HepG2 (cell line): ENCODE data around the gene PRELID2. TPM values are rescaled to one million over a fixed set of nuclear protein-coding genes. Genes with fewer than 3 reads are reported as not detected.

Source experiments
- ATAC-seq: fragments of 200-7000 bp; cut with Tn5 transposase; 3 replicates; pipeline ENCODE4 v1.9.1; 2020; ENCODE audit warnings: mild to moderate bottlenecking, moderate library complexity
- BruUV-seq: library from RNA; stranded (reverse); fragments of 400-500 nt; replicated peaks from 2 replicates; lab custom pipeline; 2021; lab: Mats Ljungman, UMichigan
- CTCF ChIA-PET: fragments of 300-600 bp; formaldehyde crosslinking; extraction: SDS; loops from one replicate; lab custom pipeline; 2021; ENCODE audit warnings: low total read pairs, inconsistent platforms, low intra/inter-chr PET ratio; lab: Yijun Ruan, JAX
- POLR2A ChIA-PET: fragments of 350-600 bp; sonication (Branson Sonifier 250); formaldehyde crosslinking; loops from one replicate; lab custom pipeline; 2020; ENCODE audit warnings: antibody characterized with exemption, inconsistent platforms; lab: Yijun Ruan, JAX
- DNase-seq: peaks from one replicate; pipeline ENCODE4 v3.0.0-alpha.2; 2015; ENCODE audit warnings: low spot score
- FAIRE-seq: peaks from 3 replicates; lab custom pipeline; 2011; peaks lifted over from hg19 to GRCh38; lab: Jason Lieb, UNC
- H2AFZ ChIP-seq: one replicate; pipeline ENCODE4 v1.6.1; 2011; ENCODE audit warnings: low read length, inconsistent platforms
- H3K27ac ChIP-seq: fragments of 300-600 bp; 3 replicates; pipeline ENCODE4 v1.8.0; 2011; ENCODE audit warnings: mixed run types, mild to moderate bottlenecking, mixed read lengths, low read length, inconsistent platforms; ENCODE audit not compliant: insufficient read depth; ENCODE audit errors: extremely low read length
- H3K27me3 ChIP-seq, 2 experiments: fragments of 200-600 bp in 1 of 2; 2 replicates in 1 of 2; 3 replicates in 1 of 2; pipeline versions ENCODE4 v1.6.0 to v1.8.0; 2011; ENCODE audit warnings: low read length in 2 of 2, mild to moderate bottlenecking in 2 of 2, moderate library complexity in 2 of 2, inconsistent platforms in 1 of 2; ENCODE audit not compliant: insufficient read depth in 2 of 2, control insufficient read depth in 1 of 2
- H3K36me3 ChIP-seq, 2 experiments: fragments of 200-600 bp in 1 of 2; replicated peaks in 1 of 2; 2 replicates in 1 of 2; 3 replicates in 1 of 2; pipeline versions ENCODE4 v1.5.1 to v1.8.0; 2011; ENCODE audit warnings: low read length in 2 of 2, inconsistent platforms in 1 of 2; ENCODE audit not compliant: insufficient read depth in 2 of 2, control insufficient read depth in 1 of 2
- H3K4me1 ChIP-seq: 2 replicates; pipeline ENCODE4 v1.5.1; 2012; ENCODE audit warnings: low read length, inconsistent platforms; ENCODE audit not compliant: insufficient read depth
- H3K4me2 ChIP-seq: 2 replicates; pipeline ENCODE4 v1.6.0; 2011; ENCODE audit warnings: low read depth, low read length, inconsistent platforms
- H3K4me3 ChIP-seq, 3 experiments: fragments of 200-600 bp in 1 of 3; sonication (generic), shearing (Covaris generic) in 1 of 3; replicated peaks in 1 of 3; 2 replicates each; pipeline ENCODE4 v1.5.1; 2011 to 2016; ENCODE audit warnings: low read length in 3 of 3, inconsistent platforms in 2 of 3, low read depth in 2 of 3, mild to moderate bottlenecking in 2 of 3, control low read depth in 1 of 3, mixed read lengths in 1 of 3; ENCODE audit not compliant: insufficient read depth in 1 of 3
- H3K79me2 ChIP-seq: one replicate; pipeline ENCODE4 v1.6.1; 2011; ENCODE audit warnings: low read length, inconsistent platforms; ENCODE audit not compliant: insufficient read depth
- H3K9ac ChIP-seq: 2 replicates; pipeline ENCODE4 v1.6.0; 2011; ENCODE audit warnings: mild to moderate bottlenecking, low read depth, low read length, inconsistent platforms; ENCODE audit not compliant: insufficient read depth
- H3K9me3 ChIP-seq: 2 replicates; pipeline ENCODE4 v1.5.1; 2012; ENCODE audit warnings: mild to moderate bottlenecking, low read length
- H4K20me1 ChIP-seq: 2 replicates; pipeline ENCODE4 v1.6.0; 2011; ENCODE audit warnings: inconsistent platforms, mild to moderate bottlenecking, low read length, moderate library complexity; ENCODE audit not compliant: insufficient read depth
- FOXO4 ChIP-seq: sonication (generic); formaldehyde crosslinking; conservative IDR thresholded peaks from 2 replicates; pipeline ENCODE4 v1.8.1; 2023; ENCODE audit warnings: missing genetic modification reagents
- HES4 ChIP-seq: sonication (generic); formaldehyde crosslinking; IDR thresholded peaks from 2 replicates; pipeline ENCODE4 v1.9.0; 2021; ENCODE audit warnings: mild to moderate bottlenecking, missing genetic modification reagents, borderline replicate concordance
- HNRNPL ChIP-seq: fragments of 200-400 bp; formaldehyde crosslinking; IDR thresholded peaks from 2 replicates; pipeline ENCODE4 v1.6.1; 2017; ENCODE audit warnings: mild to moderate bottlenecking, low read depth, low read length
- NCOR1 ChIP-seq: fragments of 200-600 bp; sonication (generic); IDR thresholded peaks from 2 replicates; pipeline ENCODE4 v1.7.0; 2017; ENCODE audit warnings: antibody characterized with exemption, low read length, borderline replicate concordance
- SIX1 ChIP-seq: sonication (generic); formaldehyde crosslinking; IDR thresholded peaks from 2 replicates; pipeline ENCODE4 v1.4.0; 2020; ENCODE audit warnings: missing genetic modification reagents, borderline replicate concordance
- TBX3 ChIP-seq: fragments of 450-650 bp; IDR thresholded peaks from 2 replicates; pipeline ENCODE4 v1.6.1; 2017; ENCODE audit warnings: antibody characterized with exemption, mild to moderate bottlenecking, inconsistent platforms, borderline replicate concordance
- ZBTB43 ChIP-seq: sonication (generic); formaldehyde crosslinking; conservative IDR thresholded peaks from 2 replicates; pipeline ENCODE4 v1.4.0; 2020; ENCODE audit warnings: missing genetic modification reagents
- ZNF101 ChIP-seq: sonication (generic); formaldehyde crosslinking; IDR thresholded peaks from 2 replicates; pipeline ENCODE4 v1.4.0; 2020; ENCODE audit warnings: mild to moderate bottlenecking, low read depth, missing genetic modification reagents, borderline replicate concordance
- ZNF225 ChIP-seq: sonication (generic); formaldehyde crosslinking; IDR thresholded peaks from 2 replicates; pipeline ENCODE4 v1.4.0; 2020; ENCODE audit warnings: mild to moderate bottlenecking, missing genetic modification reagents
- ZNF33B ChIP-seq: sonication (generic); formaldehyde crosslinking; IDR thresholded peaks from 2 replicates; pipeline ENCODE4 v1.5.1; 2020; ENCODE audit warnings: mild to moderate bottlenecking, missing genetic modification reagents
- ZNF468 ChIP-seq: sonication (generic); formaldehyde crosslinking; IDR thresholded peaks from 2 replicates; pipeline ENCODE4 v1.8.0; 2022; ENCODE audit warnings: mild to moderate bottlenecking, moderate library complexity, missing genetic modification reagents
- ZNF543 ChIP-seq: sonication (generic); formaldehyde crosslinking; IDR thresholded peaks from 2 replicates; pipeline ENCODE4 v1.4.0; 2020; ENCODE audit warnings: mild to moderate bottlenecking, missing genetic modification reagents
- ZNF550 ChIP-seq: sonication (generic); formaldehyde crosslinking; IDR thresholded peaks from 2 replicates; pipeline ENCODE4 v1.4.0; 2020; ENCODE audit warnings: mild to moderate bottlenecking, missing genetic modification reagents, borderline replicate concordance
- ZNF777 ChIP-seq: sonication (generic); formaldehyde crosslinking; IDR thresholded peaks from 2 replicates; pipeline ENCODE4 v1.4.0; 2020; ENCODE audit warnings: missing genetic modification reagents
- ZSCAN30 ChIP-seq: sonication (generic); formaldehyde crosslinking; IDR thresholded peaks from 2 replicates; pipeline ENCODE4 v1.5.0; 2020; ENCODE audit warnings: mild to moderate bottlenecking, missing genetic modification reagents
- in situ Hi-C: cut with HindIII; loops from 2 replicates; pipeline ENCODE4 v1.10.0; 2017; ENCODE audit warnings: low pct_unique_long_range_greater_than_20kb; ENCODE audit not compliant: extremely low pct_ligation_motif_present
- intact Hi-C: fragments of 100-400 bp; cut with micrococcal nuclease; formaldehyde crosslinking; loops from one replicate; pipeline ENCODE4 v1.10.0; 2022; ENCODE audit not compliant: unreplicated experiment
- polyA plus RNA-seq, 8 experiments: library from polyadenylated mRNA; depleted of rRNA in 3 of 8; stranded (reverse) in 7 of 8; unstranded in 1 of 8; fragments of >200 nt; fragmentation: Illumina TruSeq in 4 of 8; extraction: Trizol in 4 of 8; gene quantifications; 2 replicates each; pipeline versions ENCODE4 v1.2.1 to v1.2.3, GENCODE V29; 2011 to 2016; ENCODE audit warnings: low read depth in 4 of 8, missing spikeins in 1 of 8, mixed read lengths in 1 of 8; ENCODE audit not compliant: insufficient read depth in 1 of 8
- total RNA-seq, 5 experiments: library from RNA; depleted of rRNA; stranded (reverse); fragments of >200 nt; fragmentation: Illumina TruSeq; extraction: Trizol; gene quantifications; 2 replicates each; pipeline ENCODE4 v1.2.3, GENCODE V29; 2016; ENCODE audit warnings: low read depth in 1 of 5
- TF ChIP-seq, protein P1 (sequence below): IDR thresholded peaks from 2 replicates; pipeline ENCODE4 v1.4.0; 2020; ENCODE audit warnings: mild to moderate bottlenecking, missing genetic modification reagents

The PRELID2 gene
- total and polyA plus RNA-seq, 2 of the 13 experiments (the other 11 are each of a cell fraction or from before 2014, with no cell fraction given), result 10.0 to 22.9 TPM

DNA sequence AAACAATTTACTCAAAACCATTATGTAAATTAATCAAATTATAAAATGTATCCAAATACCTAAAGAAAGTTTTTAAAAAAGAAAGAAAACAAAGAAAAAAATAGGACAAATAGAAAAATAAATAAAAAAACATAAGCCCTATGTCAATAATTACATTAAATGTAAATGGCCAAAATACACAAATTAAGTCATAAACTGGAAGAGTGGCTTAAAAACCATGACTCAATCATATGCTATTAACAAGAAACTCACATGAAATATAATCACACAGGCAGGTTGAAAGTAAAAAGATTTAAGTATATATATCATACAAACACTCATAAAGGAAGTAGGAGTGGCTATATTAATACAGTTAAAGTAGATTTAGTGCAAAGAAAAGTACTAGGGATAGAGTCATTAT is 95.3 kb downstream of the PRELID2 start:
- Histone ChIP-seq H3K9me3 (no peaks in the 10 kb centered on the region), H3K27ac (no peak overlapping the region), H3K79me2 (no peaks in the 10 kb centered on the region), H3K4me2 (no peak overlapping the region), H3K36me3 (no peaks in the 10 kb centered on the region), H4K20me1 (no peaks in the 10 kb centered on the region), H3K27me3 (no peaks in the 10 kb centered on the region), H3K4me1 (no peaks in the 10 kb centered on the region), H3K4me3 (no peak overlapping the region), H3K9ac (no peak overlapping the region), H2AFZ (no peak overlapping the region)
- intact Hi-C loops (no loop called here), in situ Hi-C loops (no loop called here)
- CTCF ChIA-PET, result no interaction called here
- DNase-seq (no peak), FAIRE-seq (no peak), ATAC-seq (no peak)
- BruUV-seq, result no TSS peak
- POLR2A ChIA-PET, result no interaction called here
- TF ChIP-seq ZNF468 (CRISPR knock-in tag), result no peak
- TF ChIP-seq ZNF543 (CRISPR knock-in tag), result no peak
- TF ChIP-seq ZNF777, result no peak
- no peak for TF ChIP-seq ZSCAN30
- no peak for TF ChIP-seq NCOR1
- TF ChIP-seq ZNF225, result no peak
- TF ChIP-seq, protein P1, sequence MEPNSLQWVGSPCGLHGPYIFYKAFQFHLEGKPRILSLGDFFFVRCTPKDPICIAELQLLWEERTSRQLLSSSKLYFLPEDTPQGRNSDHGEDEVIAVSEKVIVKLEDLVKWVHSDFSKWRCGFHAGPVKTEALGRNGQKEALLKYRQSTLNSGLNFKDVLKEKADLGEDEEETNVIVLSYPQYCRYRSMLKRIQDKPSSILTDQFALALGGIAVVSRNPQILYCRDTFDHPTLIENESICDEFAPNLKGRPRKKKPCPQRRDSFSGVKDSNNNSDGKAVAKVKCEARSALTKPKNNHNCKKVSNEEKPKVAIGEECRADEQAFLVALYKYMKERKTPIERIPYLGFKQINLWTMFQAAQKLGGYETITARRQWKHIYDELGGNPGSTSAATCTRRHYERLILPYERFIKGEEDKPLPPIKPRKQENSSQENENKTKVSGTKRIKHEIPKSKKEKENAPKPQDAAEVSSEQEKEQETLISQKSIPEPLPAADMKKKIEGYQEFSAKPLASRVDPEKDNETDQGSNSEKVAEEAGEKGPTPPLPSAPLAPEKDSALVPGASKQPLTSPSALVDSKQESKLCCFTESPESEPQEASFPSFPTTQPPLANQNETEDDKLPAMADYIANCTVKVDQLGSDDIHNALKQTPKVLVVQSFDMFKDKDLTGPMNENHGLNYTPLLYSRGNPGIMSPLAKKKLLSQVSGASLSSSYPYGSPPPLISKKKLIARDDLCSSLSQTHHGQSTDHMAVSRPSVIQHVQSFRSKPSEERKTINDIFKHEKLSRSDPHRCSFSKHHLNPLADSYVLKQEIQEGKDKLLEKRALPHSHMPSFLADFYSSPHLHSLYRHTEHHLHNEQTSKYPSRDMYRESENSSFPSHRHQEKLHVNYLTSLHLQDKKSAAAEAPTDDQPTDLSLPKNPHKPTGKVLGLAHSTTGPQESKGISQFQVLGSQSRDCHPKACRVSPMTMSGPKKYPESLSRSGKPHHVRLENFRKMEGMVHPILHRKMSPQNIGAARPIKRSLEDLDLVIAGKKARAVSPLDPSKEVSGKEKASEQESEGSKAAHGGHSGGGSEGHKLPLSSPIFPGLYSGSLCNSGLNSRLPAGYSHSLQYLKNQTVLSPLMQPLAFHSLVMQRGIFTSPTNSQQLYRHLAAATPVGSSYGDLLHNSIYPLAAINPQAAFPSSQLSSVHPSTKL, result no peak
- no peak for TF ChIP-seq ZNF550 (CRISPR knock-in tag)
- TF ChIP-seq SIX1 (CRISPR knock-in tag), result no peak
- TF ChIP-seq ZNF33B (CRISPR knock-in tag), result no peak
- no peak for TF ChIP-seq TBX3
- TF ChIP-seq FOXO4 (CRISPR knock-in tag), result no peak
- no peak for TF ChIP-seq HES4 (CRISPR knock-in tag)
- no peak for TF ChIP-seq ZNF101 (CRISPR knock-in tag)
- no peak for TF ChIP-seq ZBTB43
- TF ChIP-seq HNRNPL, result no peak
